ENCODE results near the gene DACT1.
"Not testable (repeated sequence)": the region's sequence is repeated elsewhere in the genome, so short reads cannot be mapped to it uniquely, and the experiment has no call there.

The DACT1 gene, protein sequence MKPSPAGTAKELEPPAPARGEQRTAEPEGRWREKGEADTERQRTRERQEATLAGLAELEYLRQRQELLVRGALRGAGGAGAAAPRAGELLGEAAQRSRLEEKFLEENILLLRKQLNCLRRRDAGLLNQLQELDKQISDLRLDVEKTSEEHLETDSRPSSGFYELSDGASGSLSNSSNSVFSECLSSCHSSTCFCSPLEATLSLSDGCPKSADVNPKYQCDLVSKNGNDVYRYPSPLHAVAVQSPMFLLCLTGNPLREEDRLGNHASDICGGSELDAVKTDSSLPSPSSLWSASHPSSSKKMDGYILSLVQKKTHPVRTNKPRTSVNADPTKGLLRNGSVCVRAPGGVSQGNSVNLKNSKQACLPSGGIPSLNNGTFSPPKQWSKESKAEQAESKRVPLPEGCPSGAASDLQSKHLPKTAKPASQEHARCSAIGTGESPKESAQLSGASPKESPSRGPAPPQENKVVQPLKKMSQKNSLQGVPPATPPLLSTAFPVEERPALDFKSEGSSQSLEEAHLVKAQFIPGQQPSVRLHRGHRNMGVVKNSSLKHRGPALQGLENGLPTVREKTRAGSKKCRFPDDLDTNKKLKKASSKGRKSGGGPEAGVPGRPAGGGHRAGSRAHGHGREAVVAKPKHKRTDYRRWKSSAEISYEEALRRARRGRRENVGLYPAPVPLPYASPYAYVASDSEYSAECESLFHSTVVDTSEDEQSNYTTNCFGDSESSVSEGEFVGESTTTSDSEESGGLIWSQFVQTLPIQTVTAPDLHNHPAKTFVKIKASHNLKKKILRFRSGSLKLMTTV

DNA sequence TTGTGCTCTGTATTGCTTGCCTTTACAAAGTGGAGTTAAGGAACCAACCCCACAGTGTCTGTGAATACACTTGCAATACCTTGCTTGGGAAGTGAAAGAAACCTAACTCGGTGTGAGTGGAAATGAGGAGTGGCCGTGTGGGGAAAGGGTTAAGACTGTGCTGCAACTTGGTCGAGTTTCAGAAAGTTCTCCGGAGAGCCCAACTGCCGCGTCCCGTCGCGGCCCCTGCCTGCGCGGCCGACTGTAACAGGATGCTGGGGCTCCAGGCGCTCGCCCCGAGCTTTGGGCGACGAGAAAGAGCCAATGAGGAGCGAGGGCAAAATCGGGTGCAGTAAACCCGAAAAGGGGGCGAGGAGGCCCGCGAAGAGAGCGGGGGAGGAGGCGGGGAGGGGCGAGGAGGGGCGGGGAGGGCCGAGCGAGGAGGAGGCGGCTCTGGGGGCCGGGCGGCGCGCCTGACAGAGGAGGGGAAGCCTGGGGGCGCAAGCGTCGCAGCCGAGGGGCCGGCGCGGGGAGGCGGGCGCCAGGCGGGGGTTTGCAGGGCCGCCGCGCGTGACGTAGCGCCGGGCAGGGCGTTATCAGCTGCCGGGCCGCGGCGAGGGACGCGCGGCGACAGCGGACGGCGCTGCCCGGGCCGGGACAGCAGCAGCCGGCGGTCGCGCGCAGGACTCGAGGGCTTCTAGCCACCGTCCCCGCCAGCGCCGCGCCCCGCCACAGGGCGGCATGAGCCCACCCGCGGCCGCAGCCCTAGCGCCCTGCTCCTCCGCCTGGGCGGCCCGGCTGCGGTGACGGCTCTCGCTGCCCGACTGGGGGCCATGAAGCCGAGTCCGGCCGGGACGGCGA is at the start of gene DACT1:
TSS of gene DACT1 (plus strand) at position 572 of the 840 bp plus-strand sequence. CDS start at position 813, 241 bp downstream.
- DNase-seq: peak; percentile 61 to 70

DNA sequence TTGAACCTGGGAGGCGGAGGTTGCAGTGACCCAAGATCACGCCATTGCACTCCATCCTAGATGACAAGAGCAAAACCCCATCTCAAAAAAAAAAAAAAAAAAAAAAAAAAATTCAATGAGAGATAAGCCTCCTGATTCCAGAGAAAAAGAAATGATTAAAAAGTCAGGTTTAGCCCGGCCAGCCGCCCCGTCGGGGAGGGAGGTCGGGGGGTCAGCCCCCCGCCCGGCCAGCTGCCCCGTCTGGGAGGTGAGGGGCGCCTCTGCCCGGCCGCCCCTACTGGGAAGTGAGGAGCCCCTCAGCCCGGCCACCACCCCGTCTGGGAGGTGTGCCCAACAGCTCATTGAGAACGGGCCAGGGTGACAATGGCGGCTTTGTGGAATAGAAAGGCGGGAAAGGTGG is 49.4 kb upstream of the DACT1 start:
- DNase-seq: not testable (repeated sequence)

DNA sequence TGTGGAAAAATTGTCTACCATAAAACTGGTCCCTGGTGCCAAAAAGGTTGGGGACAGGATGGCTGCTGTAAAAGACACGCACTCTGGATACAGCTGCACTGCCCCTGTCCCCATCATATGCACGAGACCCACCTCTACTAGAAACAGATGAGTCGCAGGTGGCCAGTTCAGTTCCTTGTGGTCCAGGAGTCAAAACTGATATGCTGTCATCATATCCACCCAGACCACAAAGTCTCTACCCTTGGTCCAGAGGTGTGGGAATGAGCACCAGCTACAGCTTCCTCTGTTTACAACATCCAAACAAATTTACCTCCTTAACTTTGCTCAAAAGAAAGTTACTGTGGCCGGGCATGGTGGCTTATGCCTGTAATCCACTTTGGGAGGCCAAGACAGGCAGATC is 43.8 kb upstream of the DACT1 start:
- no peak for DNase-seq

DNA sequence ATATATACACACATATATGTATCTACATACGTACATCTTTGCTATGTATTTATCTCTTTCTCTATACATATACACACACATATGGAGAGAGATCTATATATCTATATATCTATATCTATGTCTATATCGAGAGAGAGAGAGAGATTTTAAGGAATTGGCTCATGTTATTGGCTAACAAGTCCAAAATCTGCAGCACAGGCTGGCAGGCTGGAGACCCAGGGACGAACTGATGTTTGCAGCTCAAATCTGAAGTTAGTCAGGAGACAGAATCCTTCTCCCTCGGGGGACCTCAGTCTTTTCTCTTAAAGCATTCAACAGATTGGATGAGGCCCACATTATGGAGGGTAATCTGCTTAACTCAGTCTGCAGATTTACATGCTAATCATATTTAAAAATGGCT is 40.7 kb upstream of the DACT1 start:
- DNase-seq: no peak

DNA sequence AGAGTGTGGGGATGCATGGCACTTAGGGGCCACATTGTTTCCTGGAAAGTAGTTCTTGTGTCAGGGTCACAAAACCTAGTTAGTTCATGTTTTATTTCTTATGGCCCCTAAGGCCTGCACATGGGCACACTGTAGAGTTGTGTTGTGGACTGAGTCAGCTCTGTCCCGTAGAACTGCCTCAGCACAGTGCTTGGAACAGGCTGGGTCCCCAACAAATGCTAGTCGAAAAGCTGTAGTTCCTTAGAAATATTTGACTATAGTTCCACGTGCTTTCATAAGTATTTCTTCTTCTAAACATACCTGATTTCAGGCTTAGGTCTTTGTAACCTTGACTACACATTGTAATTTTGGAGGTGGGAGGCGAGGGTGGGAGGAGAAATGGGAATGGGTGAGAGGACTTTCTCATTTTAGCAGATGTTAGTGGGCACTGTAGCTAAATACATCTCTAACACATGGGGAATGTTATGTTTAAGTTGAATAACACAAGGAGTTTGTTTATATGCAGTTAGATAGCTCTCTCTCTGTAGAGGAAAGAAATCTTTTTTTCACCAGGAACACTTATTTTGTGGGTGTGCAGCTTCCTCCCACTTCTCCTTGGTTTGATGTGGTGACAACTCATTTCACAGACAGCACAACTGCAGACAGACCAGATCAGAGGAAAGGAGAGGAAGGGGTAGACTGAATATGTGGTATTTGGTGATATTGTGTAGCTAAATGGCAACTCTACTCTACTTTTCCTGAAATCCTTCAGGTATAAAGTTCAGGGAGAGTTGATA is 39.5 kb upstream of the DACT1 start:
- DNase-seq: no peak

DNA sequence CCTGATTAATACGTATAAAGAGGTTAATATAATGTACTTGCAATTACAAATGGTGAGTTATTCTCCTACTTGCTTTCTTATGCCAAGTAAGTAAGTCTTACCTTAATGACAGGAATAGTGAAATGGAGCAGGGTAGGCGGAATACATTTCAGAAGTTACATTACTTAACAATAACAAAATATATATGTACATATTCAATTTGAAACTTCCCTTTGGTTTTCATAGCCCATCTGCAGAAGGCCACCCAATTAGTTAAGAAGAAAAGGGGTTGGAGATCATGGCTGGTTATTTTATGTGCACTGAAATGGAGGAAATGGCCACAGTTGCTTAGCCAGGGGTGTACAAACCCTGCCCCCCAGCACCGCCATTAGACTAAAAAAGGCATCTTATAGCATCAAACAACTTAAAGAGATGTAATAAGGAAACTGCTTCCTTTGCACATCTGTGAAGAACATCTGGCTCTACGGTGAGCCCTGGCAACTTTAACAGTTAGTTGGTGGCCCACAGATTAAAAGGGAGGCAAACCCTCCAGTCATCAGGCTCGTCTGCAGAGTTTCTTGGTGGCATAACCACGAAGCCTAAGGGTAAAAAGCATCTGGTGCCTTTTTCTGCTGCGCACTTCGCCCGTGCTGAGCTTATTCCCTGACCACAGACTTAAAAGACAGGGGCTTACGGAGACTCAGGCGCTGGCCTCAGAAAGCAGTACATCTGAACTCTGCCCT is 38.8 kb upstream of the DACT1 start:
- DNase-seq: no peak

DNA sequence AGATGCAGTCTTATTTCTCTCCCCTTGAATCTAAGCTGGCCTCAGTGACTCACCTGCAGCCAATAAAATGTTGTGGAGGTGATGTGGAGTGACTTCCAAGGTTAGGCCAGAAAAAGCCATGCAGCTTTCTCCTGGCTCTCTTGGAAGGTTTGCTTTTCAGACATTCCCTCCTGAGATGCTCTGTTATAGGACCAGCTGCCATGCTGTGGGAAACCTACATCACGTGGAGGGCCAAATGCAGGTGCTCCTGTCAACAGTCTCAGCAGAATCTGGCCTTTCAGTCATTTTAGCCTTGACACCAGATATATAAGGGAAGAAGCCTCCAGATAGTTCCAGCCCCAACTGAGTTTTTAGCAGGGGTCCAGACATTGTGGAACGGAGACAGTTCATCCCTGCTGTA is 38.1 kb upstream of the DACT1 start:
- DNase-seq: no peak

DNA sequence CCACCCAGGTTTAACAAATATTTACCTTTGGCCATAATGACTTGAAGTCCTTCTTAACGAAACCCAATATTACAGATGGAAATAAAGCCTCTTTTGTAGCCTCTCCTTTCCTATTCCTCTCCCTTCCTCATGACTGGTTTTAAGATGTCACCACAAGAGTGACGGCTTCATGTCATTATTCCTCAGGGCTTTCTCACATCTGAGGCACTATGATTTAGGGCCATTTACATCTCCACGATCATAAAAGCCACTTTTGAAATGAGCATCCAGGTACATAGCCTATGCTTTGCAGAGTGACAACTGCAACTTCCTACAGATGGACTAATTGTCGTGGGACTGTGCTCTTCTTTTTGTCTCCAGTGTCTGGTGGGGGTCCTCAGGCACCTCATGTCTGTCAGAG is 32.3 kb upstream of the DACT1 start:
- no peak for DNase-seq

DNA sequence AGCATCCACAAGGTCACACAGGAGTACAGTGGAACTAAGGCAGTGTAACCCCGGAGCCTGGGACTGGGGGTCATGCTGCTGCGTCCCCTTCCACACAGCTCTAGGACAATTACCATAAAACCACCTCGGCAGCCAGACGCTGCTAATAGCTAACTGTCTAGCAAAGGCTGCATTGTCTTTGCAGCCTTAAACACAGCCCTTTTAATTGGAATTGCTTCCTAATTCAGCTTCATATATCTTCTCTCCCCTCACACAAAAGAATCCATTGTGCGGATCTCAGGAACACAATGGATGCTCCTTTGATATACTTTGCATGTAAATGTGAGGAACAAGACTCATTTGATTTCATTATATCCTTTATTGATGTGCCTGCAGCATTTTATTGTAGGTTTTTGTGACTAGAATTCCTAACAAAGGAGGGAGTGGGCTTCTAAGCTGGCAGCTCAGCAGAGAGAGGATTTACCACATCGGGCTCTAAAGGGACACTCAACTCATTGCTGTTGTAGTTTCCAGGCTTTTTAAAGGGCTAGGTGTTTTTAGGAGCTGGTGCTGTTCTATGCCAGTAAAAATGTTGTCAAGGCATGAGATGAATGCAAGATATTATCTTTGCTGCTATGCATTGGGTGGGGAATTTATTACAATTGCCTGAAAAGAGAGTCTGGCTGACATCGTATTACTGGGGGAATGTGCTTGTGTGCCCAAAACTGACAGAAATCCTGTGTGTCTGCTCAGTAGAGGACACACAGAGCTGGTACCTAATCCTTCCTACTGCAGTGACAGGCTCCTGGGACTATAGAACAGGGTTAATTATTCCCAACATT is 30.4 kb upstream of the DACT1 start:
- no peak for DNase-seq

DNA sequence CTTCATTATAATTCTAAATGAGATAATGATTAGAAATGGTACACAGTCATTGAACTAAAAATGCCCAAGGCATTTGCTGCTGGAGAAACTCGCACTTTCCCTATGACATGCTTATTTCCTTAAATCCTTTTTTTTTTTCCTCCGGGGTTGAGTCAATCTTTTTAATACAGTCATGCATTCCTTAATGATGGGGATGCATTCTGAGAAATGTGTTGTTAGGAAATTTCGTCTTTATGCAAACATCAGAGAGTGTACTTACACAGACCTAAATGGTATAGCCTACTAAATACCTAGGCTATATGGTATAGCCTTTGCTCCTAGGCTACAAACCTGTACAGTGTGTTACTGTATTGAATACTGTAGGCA is 29.8 kb upstream of the DACT1 start:
- DNase-seq: no peak

DNA sequence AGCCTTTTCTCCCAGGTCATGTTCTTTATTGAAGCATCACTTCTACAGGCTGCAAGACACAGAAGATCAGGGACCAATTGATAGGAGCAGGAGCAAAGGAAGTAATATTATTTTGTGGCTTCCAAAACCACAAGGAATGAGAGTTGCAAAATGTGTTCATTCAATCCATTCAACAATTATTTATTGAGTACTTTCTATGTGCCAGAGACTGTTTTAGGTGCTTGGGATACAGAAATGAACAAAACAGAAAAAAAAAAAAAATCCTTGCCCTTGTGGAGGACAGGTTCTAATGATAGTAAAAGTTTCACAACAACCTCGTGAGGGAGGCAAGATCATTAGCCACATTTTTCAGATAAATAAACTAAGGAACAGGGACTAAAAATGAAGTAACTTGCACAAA is 20.1 kb upstream of the DACT1 start:
- no peak for DNase-seq

DNA sequence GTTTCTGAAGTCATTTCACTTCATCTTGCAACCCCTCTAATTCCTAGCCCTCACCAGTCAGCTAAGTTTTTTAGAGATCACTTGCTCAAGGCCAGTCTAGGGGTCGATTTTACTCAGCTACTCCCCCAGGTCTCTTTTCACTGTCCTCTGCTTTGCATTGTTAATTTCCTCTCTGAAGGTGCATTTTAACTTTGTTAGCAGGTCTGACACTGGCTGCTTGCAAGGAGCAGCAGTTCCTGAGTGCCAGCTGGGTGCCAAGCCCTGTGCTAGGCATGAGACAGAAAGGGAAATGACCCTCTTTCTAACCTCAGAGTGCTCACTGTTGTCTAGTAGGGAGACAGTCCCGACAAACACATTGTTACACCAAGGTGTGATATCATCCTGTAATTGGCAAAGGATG is 17.8 kb upstream of the DACT1 start:
- no peak for DNase-seq

DNA sequence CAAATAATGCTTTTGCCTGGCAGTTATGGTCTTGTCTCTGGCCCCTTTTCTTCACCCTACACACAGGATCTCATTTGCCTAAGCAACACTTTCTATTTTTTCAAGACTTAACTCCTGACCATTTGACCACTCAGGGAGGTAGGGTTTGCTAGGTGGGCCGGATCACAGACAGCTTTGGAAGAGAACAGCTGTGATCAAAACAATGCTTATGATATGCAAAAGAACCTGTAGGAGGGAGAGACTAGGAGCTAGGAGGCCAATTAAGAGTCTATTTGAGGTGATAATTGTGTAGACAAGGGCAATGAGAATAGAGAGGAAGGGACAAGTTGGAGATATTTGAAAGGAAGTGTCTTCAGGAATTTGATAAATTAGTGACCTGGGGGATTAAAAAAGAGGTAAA is 12.3 kb upstream of the DACT1 start:
- DNase-seq: no peak

DNA sequence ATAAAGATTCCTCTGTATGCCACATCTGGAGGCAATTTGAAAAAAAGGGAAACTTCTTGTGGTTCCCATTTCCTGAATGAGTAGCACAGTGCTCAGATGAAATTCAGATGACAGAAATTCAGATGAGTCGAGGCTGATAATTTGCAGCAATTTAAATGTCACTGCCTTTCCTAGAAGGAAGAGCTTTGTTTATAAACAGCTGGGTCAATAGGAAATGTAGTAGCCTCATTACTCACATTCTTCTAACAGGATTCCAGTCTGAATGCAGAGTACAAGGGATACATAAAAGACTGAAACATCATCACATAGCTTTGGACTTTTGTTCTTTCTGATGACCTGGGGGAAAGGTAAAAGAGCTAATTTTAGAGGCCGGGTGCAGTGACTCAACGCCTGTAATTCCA is 11.3 kb upstream of the DACT1 start:
- no peak for DNase-seq

DNA sequence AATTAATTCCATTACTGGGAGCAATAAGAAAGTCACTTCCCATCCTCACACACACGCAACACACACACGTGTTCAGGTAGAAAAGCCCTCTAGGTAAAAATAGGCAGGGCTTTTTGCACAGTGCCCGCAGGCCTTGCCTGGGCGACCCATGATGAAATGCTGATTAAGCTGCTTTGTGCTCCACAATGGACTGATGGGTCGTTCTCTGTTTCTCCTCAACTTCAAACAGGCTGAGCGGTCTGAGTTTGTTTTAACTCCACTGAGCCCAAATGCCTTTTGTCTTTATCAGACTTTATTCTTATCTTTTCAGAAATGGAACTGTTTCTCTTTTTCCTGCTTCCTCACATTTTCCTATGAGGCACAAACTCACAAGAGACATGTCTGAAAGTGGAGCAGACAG is 9.4 kb upstream of the DACT1 start:
- DNase-seq: no peak

DNA sequence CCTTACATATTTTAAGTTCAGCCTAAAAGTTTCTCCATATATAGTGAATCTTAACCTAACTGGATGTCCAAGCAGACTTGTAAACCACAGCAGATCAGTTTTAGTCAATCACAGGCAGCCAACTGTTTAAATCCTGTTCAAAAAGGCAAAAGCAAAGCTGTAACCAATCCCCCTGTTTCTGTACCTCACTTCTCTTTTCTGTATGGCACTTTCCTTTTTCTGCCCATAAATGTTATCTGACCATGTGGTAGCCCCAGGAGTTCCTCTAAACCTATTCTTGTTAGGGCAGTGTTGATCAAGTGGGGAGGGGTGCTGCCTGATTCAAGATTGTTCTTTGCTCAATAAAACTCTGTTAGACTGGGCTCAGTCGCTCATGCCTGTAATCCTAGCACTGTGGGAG is 8.5 kb upstream of the DACT1 start:
- DNase-seq: no peak

DNA sequence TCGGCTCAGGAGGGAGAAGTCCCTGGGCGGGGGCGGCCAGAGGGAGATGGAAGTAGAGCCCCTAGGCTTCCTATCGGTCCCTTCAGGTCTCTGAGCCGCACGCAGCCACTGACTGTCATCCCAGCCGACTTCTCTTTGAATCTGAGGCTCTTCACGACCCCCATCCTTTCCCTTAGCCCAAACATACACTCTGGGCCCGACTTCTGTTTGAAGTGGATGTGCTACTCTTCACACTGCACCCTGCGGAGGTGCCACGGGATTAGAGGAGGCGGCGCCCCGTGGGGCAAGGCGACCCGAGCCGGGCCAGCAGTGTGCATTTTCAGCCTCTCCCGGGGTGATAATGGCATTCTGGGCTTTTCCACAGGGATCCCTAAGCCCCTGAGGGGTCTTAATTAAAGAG is 6.0 kb upstream of the DACT1 start:
- DNase-seq: no peak

DNA sequence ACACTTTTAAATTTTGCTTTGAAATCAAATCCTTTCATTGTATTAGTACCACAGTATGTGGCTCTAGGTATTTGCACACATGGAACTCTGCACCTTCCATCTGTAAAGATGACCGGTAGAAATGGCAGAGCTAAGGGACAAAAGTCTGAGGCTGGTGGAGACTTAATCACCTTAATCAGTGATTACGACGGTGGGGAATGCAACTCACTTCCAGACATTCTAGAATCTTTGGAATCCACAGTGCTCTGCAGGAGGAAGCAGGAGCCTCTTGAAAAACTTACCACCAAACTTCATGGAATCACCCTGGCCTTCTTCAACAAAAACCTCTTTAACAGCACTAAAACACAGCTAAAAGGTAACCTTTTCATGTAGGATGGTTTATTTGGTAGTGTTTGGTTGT is 3.9 kb upstream of the DACT1 start:
- no peak for DNase-seq

DNA sequence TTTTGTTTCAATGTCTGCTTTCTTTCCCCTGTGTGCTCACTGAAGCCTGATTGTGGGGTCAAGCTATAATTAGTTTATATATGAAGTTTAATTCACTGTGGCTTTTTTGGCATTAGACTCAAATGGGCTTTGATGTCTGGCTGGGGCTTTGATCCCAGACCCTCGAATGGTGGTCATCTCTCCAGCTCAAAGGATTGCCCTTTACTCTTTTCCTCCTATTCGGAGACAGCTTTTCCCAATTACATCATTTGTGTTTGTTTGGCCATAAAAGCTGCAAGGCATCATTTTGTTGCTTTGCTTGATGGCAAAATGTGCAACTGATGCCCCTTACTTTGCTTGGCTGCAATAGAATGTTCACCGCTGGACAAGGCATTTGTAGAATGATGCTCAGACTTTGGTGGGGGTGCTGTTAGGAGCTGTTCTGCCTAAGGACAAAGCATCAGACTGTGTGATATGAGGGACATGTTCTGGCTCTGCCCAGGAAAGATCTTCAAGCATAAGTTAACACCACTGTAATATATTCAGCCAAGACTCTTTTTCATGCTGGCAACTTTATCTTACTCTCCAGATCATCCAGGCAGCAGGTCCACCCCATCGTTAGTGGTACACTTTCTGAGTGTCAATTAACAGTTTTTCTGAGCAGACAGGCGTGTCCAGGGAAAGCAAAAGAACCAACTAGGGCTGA is 3.2 kb upstream of the DACT1 start:
- no peak for DNase-seq

DNA sequence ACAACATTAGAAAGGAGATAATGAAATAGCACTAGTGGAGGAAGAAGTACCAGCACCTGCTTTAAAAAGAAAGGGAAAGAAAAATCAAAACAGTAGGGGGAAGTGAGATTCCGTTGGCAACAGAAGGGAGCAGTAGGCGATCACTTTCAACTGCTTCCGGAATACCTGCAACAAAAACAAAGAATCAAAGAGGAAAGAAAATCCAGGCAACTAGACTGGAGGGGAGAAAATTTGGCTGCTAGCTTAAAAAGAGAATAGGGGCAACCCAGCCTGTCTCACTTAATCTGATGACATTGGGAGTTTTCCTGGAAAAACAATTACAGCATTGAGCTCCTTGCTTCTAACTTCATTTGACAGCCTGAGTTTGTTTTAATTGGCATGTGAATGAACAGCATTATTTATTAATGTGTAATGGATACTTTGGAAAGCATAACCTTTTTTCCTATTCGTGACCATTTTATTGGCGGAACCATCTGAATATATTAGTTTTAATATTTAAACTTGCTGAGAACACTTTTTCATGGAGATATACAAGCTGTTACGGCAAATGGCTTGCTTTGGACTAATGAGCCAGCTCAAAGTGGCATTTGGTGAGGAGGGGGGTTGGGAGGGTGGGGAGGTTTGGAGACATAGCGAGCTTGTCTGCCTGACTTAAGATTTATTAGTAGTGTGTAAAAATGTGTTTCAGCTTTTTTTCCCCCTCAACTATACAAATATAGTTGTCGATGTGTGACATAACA is 2.5 kb upstream of the DACT1 start:
- DNase-seq: no peak

All from activated T-cell treated with anti-CD3 and anti-CD28 coated beads, Interleukin-2, amount 50 U/mL, for 48 hours (primary cell).